ENCODE data around the gene PTPRM. TPM values are rescaled to one million over a fixed set of nuclear protein-coding genes. Genes with fewer than 3 reads are reported as not detected.

The PTPRM gene
- polyA plus RNA-seq, 1 of the 3 experiments (the other 2 are of a cell fraction), result 16.0 TPM

GRCh38 chr18:7808992-7809391 is 241.9 kb downstream of the PTPRM start:
- no peaks in the 10 kb centered on the region for H3K27me3 ChIP-seq (ENCODE audit: insufficient read depth)
- WGBS (ENCODE audit: low lambda C conversion rate), result 53% methylated on average over 5 of the region's 5 CpGs
- ChIA-PET POLR2A (no interaction called here), CTCF (interaction anchor here (2.0 kb wide), 1 partner anchor 242 kb away, joined by 10 read pairs; the partner anchor contains the start of gene PTPRM)
- peaks cover 0 to 24% of the 10 kb centered on the region in 2 experiments; a peak in 2 of 4 replicates for H3K4me1 ChIP-seq (ENCODE audit: control insufficient read depth in 1 of 2, insufficient read depth in 2 of 2, low read depth in 1 of 2, low read length in 1 of 2)
- no peaks in the 10 kb centered on the region for H4K20me1 ChIP-seq (ENCODE audit: insufficient read depth)
- H3K9me3 ChIP-seq, result no peaks in the 10 kb centered on the region
- H3K79me2 ChIP-seq (ENCODE audit: insufficient read depth), result no peaks in the 10 kb centered on the region
- no peaks in the 10 kb centered on the region for H3K36me3 ChIP-seq (replicated peaks in 1 of 2; ENCODE audit: control insufficient read depth in 1 of 2, insufficient read depth in 2 of 2, low read length in 1 of 2)
- H3F3A ChIP-seq (replicated peaks; ENCODE audit: insufficient read depth), result no peaks in the 10 kb centered on the region
- DNase-seq, result no peak
- no peak overlapping the region for H3K4me3 ChIP-seq (ENCODE audit: low read depth in 2 of 2, low read length in 1 of 2)
- no peak overlapping the region for H3K27ac ChIP-seq (ENCODE audit: low read depth in 2 of 2, low read length in 1 of 2)
- H3K4me2 ChIP-seq, result no peak overlapping the region
- no peak overlapping the region for H3K9ac ChIP-seq
- H3K9me2 ChIP-seq, result no peaks in the 10 kb centered on the region
- TF ChIP-seq GATA2 (CRISPR knock-in tag; IDR thresholded peaks at IDR 0.05), result no peak
- TF ChIP-seq CTCF (IDR thresholded peaks at IDR 0.05), result no peak
- no peak for TF ChIP-seq SMC3 (IDR thresholded peaks at IDR 0.05; ENCODE audit: low read depth, low read length)
- TF ChIP-seq MXI1 (IDR thresholded peaks at IDR 0.05; ENCODE audit: low read depth, low read length), result no peak
- no peak for TF ChIP-seq CHD2 (IDR thresholded peaks at IDR 0.05; ENCODE audit: low read length, partially characterized antibody)
- TF ChIP-seq TEAD4 (IDR thresholded peaks at IDR 0.05; ENCODE audit: borderline replicate concordance, insufficient read depth), result no peak
- no peak for TF ChIP-seq USF2 (IDR thresholded peaks at IDR 0.05; ENCODE audit: borderline replicate concordance, low read depth, low read length)
- TF ChIP-seq YY1 (IDR thresholded peaks at IDR 0.05; ENCODE audit: low read depth), result no peak
- no peak for TF ChIP-seq TCF12 (IDR thresholded peaks at IDR 0.05)
- no peak for TF ChIP-seq PBX3 (IDR thresholded peaks at IDR 0.05)
- no peak for TF ChIP-seq MAX (IDR thresholded peaks at IDR 0.05; ENCODE audit: low read depth)
- TF ChIP-seq SIN3A (IDR thresholded peaks at IDR 0.05; ENCODE audit: borderline replicate concordance, low read depth, low read length), result no peak
- H2AFZ ChIP-seq (ENCODE audit: low read depth), result no peak overlapping the region

- 58% methylated on average over 6 of the region's 6 CpGs for WGBS (ENCODE audit: low lambda C conversion rate)
- Histone ChIP-seq H3K79me2 (ENCODE audit: insufficient read depth) (no peaks in the 10 kb centered on the region), H3F3A (replicated peaks; ENCODE audit: insufficient read depth) (no peaks in the 10 kb centered on the region), H3K4me2 (no peak overlapping the region), H3K4me3 (ENCODE audit: low read depth in 2 of 2, low read length in 1 of 2) (no peak overlapping the region), H4K20me1 (ENCODE audit: insufficient read depth) (no peaks in the 10 kb centered on the region), H3K9me2 (no peaks in the 10 kb centered on the region), H2AFZ (ENCODE audit: low read depth) (no peak overlapping the region), H3K27ac (ENCODE audit: low read depth in 2 of 2, low read length in 1 of 2) (no peak overlapping the region; a peak in 1 of 4 replicates), H3K36me3 (replicated peaks in 1 of 2; ENCODE audit: control insufficient read depth in 1 of 2, insufficient read depth in 2 of 2, low read length in 1 of 2) (no peaks in the 10 kb centered on the region), H3K9me3 (no peaks in the 10 kb centered on the region), H3K4me1 (ENCODE audit: control insufficient read depth in 1 of 2, insufficient read depth in 2 of 2, low read depth in 1 of 2, low read length in 1 of 2) (peaks cover 0 to 21% of the 10 kb centered on the region in 2 experiments; a peak in 2 of 4 replicates), H3K9ac (no peak overlapping the region), H3K27me3 (ENCODE audit: insufficient read depth) (no peaks in the 10 kb centered on the region)
- CTCF ChIA-PET, result interaction anchor here (2.0 kb wide), 1 partner anchor 242 kb away, joined by 10 read pairs; the partner anchor contains the start of gene PTPRM
- POLR2A ChIA-PET, result no interaction called here
- DNase-seq, result no peak
- TF ChIP-seq CTCF (IDR thresholded peaks at IDR 0.05) (no peak), CHD2 (IDR thresholded peaks at IDR 0.05; ENCODE audit: low read length, partially characterized antibody) (no peak), REST (IDR thresholded peaks at IDR 0.05; ENCODE audit: low read depth, low read length) (no peak), YY1 (IDR thresholded peaks at IDR 0.05; ENCODE audit: low read depth) (no peak), JUND (IDR thresholded peaks at IDR 0.05) (no peak), POLR2AphosphoS5 (IDR thresholded peaks at IDR 0.05; ENCODE audit: low read depth, low read length) (no peak), EZH2phosphoT487 (IDR thresholded peaks at IDR 0.05; ENCODE audit: borderline replicate concordance, low read depth) (no peak), TEAD4 (IDR thresholded peaks at IDR 0.05; ENCODE audit: borderline replicate concordance, insufficient read depth) (no peak), FOSL2 (IDR thresholded peaks at IDR 0.05; ENCODE audit: borderline replicate concordance, low read depth) (no peak)
These were observed 242.3 kb downstream of the PTPRM start for GRCh38 chr18:7809455-7809854.
